ENCODE data around the gene ANKRD10.

DNA sequence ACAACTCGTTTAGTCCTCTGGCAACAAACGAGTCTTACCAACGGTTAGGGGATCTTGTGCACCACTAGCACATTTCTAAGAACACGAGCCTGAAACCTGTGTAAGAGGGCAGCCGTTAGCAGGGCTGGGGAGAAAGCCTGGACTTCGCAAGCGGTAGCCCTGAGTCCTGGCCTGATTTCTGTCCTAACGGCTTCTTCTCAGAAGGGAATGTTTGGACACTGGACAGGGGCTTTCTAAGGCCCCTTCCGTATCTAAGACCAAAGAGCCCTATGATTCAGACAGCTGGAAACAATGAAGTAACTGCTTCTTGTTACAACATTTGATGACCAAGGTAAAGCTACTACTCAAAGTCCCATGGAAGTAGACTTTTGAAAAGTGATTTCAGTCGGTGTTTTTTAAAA lies 2.2 kb downstream of the ANKRD10 start:
- TF ChIP-seq CTCF (IDR thresholded peaks at IDR 0.05; ENCODE audit: insufficient read depth, low read depth, low read length) (no peak), EZH2 (IDR thresholded peaks at IDR 0.05; ENCODE audit: insufficient read depth, low read length) (no peak)
